HG03135 (cell line): Measurements from ENCODE around the gene FHIT.
"Not testable (repeated sequence)": the region's sequence is repeated elsewhere in the genome, so short reads cannot be mapped to it uniquely, and the experiment has no call there.

Source experiments
- ATAC-seq: cut with Tn5 transposase; IDR thresholded peaks from one replicate; pipeline ENCODE4 v1.9.1; 2021; ENCODE audit warnings: mild to moderate bottlenecking, moderate library complexity; ENCODE audit not compliant: unreplicated experiment

The FHIT gene

GRCh38 chr3:60949146-60949545 is 302.1 kb downstream of the FHIT start:
- no peak for ATAC-seq

GRCh38 chr3:60948488-60948887 is 302.8 kb downstream of the FHIT start:
- ATAC-seq, result no peak

GRCh38 chr3:60935709-60936108 is 315.5 kb downstream of the FHIT start:
- ATAC-seq, result no peak

GRCh38 chr3:60933824-60934223 is 317.4 kb downstream of the FHIT start:
- no peak for ATAC-seq

- no peak for ATAC-seq
Measured at GRCh38 chr3:60932643-60933042, 318.6 kb downstream of the FHIT start.

GRCh38 chr3:60932170-60932569 is 319.1 kb downstream of the FHIT start:
- ATAC-seq, result no peak

GRCh38 chr3:60931452-60931851 is 319.8 kb downstream of the FHIT start:
- no peak for ATAC-seq

- ATAC-seq, result no peak
Measured at GRCh38 chr3:60920519-60920918, 330.7 kb downstream of the FHIT start.

GRCh38 chr3:60919296-60919695 is 332.0 kb downstream of the FHIT start:
- no peak for ATAC-seq

- no peak for ATAC-seq
Measured at GRCh38 chr3:60917141-60917540, 334.1 kb downstream of the FHIT start.

GRCh38 chr3:60916546-60916945 is 334.7 kb downstream of the FHIT start:
- ATAC-seq, result no peak

- ATAC-seq, result no peak
Measured at GRCh38 chr3:60913474-60913873, 337.8 kb downstream of the FHIT start.

- ATAC-seq, result no peak
Measured at GRCh38 chr3:60912876-60913275, 338.4 kb downstream of the FHIT start.

- ATAC-seq, result no peak
Measured at GRCh38 chr3:60912142-60912541, 339.1 kb downstream of the FHIT start.

- no peak for ATAC-seq
Measured at GRCh38 chr3:60909526-60909925, 341.7 kb downstream of the FHIT start.

GRCh38 chr3:60906283-60906682 is 345.0 kb downstream of the FHIT start:
- ATAC-seq, result no peak

GRCh38 chr3:60898321-60898720 is 352.9 kb downstream of the FHIT start:
- no peak for ATAC-seq

- no peak for ATAC-seq
Measured at GRCh38 chr3:60893946-60894345, 357.3 kb downstream of the FHIT start.

GRCh38 chr3:60890226-60890625 is 361.0 kb downstream of the FHIT start:
- no peak for ATAC-seq

GRCh38 chr3:60888952-60889351 is 362.3 kb downstream of the FHIT start:
- not testable (repeated sequence) for ATAC-seq

GRCh38 chr3:60887574-60887973 is 363.7 kb downstream of the FHIT start:
- ATAC-seq, result no peak

- no peak for ATAC-seq
Measured at GRCh38 chr3:60886518-60886917, 364.7 kb downstream of the FHIT start.

GRCh38 chr3:60884005-60884404 is 367.2 kb downstream of the FHIT start:
- ATAC-seq, result no peak

GRCh38 chr3:60877188-60877587 is 374.1 kb downstream of the FHIT start:
- no peak for ATAC-seq
